Measurements from ENCODE around the gene ZNF322.
"Not testable (repeated sequence)": the region's sequence is repeated elsewhere in the genome, so short reads cannot be mapped to it uniquely, and the experiment has no call there.

The ZNF322 gene, protein sequence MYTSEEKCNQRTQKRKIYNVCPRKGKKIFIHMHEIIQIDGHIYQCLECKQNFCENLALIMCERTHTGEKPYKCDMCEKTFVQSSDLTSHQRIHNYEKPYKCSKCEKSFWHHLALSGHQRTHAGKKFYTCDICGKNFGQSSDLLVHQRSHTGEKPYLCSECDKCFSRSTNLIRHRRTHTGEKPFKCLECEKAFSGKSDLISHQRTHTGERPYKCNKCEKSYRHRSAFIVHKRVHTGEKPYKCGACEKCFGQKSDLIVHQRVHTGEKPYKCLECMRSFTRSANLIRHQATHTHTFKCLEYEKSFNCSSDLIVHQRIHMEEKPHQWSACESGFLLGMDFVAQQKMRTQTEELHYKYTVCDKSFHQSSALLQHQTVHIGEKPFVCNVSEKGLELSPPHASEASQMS

GRCh38 chr6:26659042-26659999 is at the start of gene ZNF322:
Gene ZNF322, minus strand, starts transcription at chr6:26659746. Its CDS starts 21,193 bp downstream, at chr6:26638553.
- peaks cover 32% of the 10 kb centered on the region for H3K79me2 ChIP-seq (ENCODE audit: insufficient read depth, low read length)
- peak within 1 kb of the TSS; percentile 100 for H2AFZ ChIP-seq (ENCODE audit: low read length)
- no peaks in the 10 kb centered on the region for H3K27me3 ChIP-seq (ENCODE audit: insufficient read depth, low read length, poor library complexity, severe bottlenecking)
- no peaks in the 10 kb centered on the region for H3K36me3 ChIP-seq (ENCODE audit: insufficient read depth, low read length)
- peaks cover 21% of the 10 kb centered on the region for H4K20me1 ChIP-seq (ENCODE audit: insufficient read depth, low read length, poor library complexity, severe bottlenecking)
- H3K4me2 ChIP-seq (ENCODE audit: low read depth, low read length, poor library complexity, severe bottlenecking), result peak within 1 kb of the TSS; percentile 89
- H3K9ac ChIP-seq (ENCODE audit: low read depth, low read length, poor library complexity, severe bottlenecking), result peak within 1 kb of the TSS; percentile 75
- H3K4me3 ChIP-seq (ENCODE audit: low read length, poor library complexity, severe bottlenecking), result peak within 1 kb of the TSS; percentile 92
- H3K4me1 ChIP-seq (ENCODE audit: insufficient read depth, low read length, poor library complexity, severe bottlenecking), result peaks cover 36% of the 10 kb centered on the region
- TF ChIP-seq, protein P1, sequence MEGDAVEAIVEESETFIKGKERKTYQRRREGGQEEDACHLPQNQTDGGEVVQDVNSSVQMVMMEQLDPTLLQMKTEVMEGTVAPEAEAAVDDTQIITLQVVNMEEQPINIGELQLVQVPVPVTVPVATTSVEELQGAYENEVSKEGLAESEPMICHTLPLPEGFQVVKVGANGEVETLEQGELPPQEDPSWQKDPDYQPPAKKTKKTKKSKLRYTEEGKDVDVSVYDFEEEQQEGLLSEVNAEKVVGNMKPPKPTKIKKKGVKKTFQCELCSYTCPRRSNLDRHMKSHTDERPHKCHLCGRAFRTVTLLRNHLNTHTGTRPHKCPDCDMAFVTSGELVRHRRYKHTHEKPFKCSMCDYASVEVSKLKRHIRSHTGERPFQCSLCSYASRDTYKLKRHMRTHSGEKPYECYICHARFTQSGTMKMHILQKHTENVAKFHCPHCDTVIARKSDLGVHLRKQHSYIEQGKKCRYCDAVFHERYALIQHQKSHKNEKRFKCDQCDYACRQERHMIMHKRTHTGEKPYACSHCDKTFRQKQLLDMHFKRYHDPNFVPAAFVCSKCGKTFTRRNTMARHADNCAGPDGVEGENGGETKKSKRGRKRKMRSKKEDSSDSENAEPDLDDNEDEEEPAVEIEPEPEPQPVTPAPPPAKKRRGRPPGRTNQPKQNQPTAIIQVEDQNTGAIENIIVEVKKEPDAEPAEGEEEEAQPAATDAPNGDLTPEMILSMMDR (conservative IDR thresholded peaks at IDR 0.05; ENCODE audit: low read length), result no peak
- no peak for TF ChIP-seq EZH2phosphoT487 (IDR thresholded peaks at IDR 0.05; ENCODE audit: borderline replicate concordance)
- H3K9me3 ChIP-seq (ENCODE audit: insufficient read depth, low read depth, low read length), result no peaks in the 10 kb centered on the region
- no peaks in the 10 kb centered on the region for H3F3A ChIP-seq (ENCODE audit: low read depth)
- no peaks in the 10 kb centered on the region for H3K9me2 ChIP-seq (replicated peaks; ENCODE audit: low read depth, low read length)

DNA sequence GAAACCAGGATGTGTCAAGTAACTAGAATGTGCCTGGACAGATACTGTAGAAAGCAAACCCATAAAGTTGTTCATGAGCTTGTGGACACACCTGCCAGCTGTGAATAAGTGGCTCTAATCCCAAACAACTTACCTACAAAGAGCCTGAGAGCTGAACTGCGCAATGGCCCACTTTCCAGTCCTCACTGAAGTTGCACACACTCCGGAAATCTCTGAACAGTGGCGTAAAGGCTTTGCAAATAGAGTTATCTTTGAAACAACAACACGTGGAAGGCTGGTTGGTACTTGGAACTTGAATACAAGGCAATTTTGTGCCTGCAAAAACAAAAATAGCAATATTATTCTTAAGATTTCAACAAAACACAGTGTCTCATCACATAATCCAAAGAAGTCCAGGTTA is 46.2 kb upstream of the ZNF322 start:
- H2AFZ ChIP-seq (ENCODE audit: low read length); H3K4me3 ChIP-seq (ENCODE audit: low read length, poor library complexity, severe bottlenecking); H3K9me3 ChIP-seq (ENCODE audit: insufficient read depth, low read depth, low read length): not testable (repeated sequence)

DNA sequence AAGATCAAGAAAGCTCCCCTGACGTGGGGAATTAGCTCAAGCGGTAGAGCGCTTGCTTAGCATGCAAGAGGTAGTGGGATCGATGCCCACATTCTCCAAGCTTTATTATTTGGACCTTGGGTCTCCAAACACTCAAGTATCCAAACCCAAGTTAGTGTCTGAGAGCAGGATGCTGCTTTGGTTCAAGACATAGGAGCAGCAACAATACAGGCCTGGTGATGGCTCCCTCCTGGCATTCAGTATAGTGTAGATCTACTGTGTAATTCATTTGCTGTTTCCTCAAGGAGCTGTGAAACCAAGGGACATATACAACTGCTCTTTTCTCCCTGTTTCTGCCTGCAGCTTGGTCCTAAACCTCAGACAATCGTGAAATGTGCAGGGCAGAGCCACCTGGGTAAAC is 45.8 kb upstream of the ZNF322 start:
- not testable (repeated sequence) for H3K4me3 ChIP-seq (ENCODE audit: low read length, poor library complexity, severe bottlenecking); H3K4me2 ChIP-seq (ENCODE audit: low read depth, low read length, poor library complexity, severe bottlenecking); H3K4me1 ChIP-seq (ENCODE audit: insufficient read depth, low read length, poor library complexity, severe bottlenecking); H3K9me3 ChIP-seq (ENCODE audit: insufficient read depth, low read depth, low read length); H3K9me2 ChIP-seq (replicated peaks; ENCODE audit: low read depth, low read length); H2AFZ ChIP-seq (ENCODE audit: low read length); H3F3A ChIP-seq (ENCODE audit: low read depth); H4K20me1 ChIP-seq (ENCODE audit: insufficient read depth, low read length, poor library complexity, severe bottlenecking); H3K9ac ChIP-seq (ENCODE audit: low read depth, low read length, poor library complexity, severe bottlenecking); H3K79me2 ChIP-seq (ENCODE audit: insufficient read depth, low read length); H3K36me3 ChIP-seq (ENCODE audit: insufficient read depth, low read length); H3K27me3 ChIP-seq (ENCODE audit: insufficient read depth, low read length, poor library complexity, severe bottlenecking)

More for the DNA sequence above, 46.2 kb upstream of the ZNF322 start:
- H3K36me3 ChIP-seq (ENCODE audit: insufficient read depth, low read length); H3K79me2 ChIP-seq (ENCODE audit: insufficient read depth, low read length); H3K4me1 ChIP-seq (ENCODE audit: insufficient read depth, low read length, poor library complexity, severe bottlenecking); H4K20me1 ChIP-seq (ENCODE audit: insufficient read depth, low read length, poor library complexity, severe bottlenecking); H3K27me3 ChIP-seq (ENCODE audit: insufficient read depth, low read length, poor library complexity, severe bottlenecking); H3K9ac ChIP-seq (ENCODE audit: low read depth, low read length, poor library complexity, severe bottlenecking); H3F3A ChIP-seq (ENCODE audit: low read depth); H3K4me2 ChIP-seq (ENCODE audit: low read depth, low read length, poor library complexity, severe bottlenecking); H3K9me2 ChIP-seq (replicated peaks; ENCODE audit: low read depth, low read length): not testable (repeated sequence)

DNA sequence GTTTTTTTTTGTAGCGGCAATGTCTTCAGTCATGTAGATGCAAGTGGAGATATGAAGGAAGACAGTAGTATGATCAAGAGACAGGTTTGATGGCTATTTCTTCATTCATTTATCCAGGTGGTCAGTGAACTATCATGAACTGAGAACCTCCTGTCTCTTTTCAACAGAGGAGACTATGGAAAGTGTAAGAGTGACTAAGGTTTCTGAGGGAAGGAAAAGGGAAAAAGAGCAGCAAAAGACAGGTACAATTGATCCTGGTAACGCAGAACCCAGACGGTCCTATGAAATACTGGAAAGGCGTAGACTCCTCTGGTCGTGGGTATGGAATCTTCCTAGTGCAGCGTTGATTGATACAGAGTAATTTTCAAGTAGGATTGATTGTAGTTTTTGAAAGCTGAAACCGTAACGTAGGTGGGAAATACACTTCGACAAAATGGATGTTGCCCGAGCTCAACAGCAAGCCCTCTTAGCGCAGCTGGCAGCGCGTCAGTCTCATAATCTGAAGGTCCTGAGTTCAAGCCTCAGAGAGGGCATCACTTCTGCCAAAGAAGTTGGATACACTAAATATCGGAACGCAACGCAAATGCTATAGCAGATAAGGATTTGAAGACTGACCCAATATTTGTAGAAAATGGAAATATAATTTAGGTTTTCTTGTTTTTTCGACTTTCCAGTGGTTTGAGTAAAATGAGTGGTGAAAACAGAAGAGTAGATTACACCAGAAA is 41.6 kb upstream of the ZNF322 start:
- H3K4me2 ChIP-seq (ENCODE audit: low read depth, low read length, poor library complexity, severe bottlenecking); H3K9me2 ChIP-seq (replicated peaks; ENCODE audit: low read depth, low read length); H3K36me3 ChIP-seq (ENCODE audit: insufficient read depth, low read length); H4K20me1 ChIP-seq (ENCODE audit: insufficient read depth, low read length, poor library complexity, severe bottlenecking); H3K4me3 ChIP-seq (ENCODE audit: low read length, poor library complexity, severe bottlenecking); H3K4me1 ChIP-seq (ENCODE audit: insufficient read depth, low read length, poor library complexity, severe bottlenecking); H3K27me3 ChIP-seq (ENCODE audit: insufficient read depth, low read length, poor library complexity, severe bottlenecking); H3K9ac ChIP-seq (ENCODE audit: low read depth, low read length, poor library complexity, severe bottlenecking); H3K79me2 ChIP-seq (ENCODE audit: insufficient read depth, low read length); H3K9me3 ChIP-seq (ENCODE audit: insufficient read depth, low read depth, low read length); H3F3A ChIP-seq (ENCODE audit: low read depth); H2AFZ ChIP-seq (ENCODE audit: low read length): not testable (repeated sequence)

DNA sequence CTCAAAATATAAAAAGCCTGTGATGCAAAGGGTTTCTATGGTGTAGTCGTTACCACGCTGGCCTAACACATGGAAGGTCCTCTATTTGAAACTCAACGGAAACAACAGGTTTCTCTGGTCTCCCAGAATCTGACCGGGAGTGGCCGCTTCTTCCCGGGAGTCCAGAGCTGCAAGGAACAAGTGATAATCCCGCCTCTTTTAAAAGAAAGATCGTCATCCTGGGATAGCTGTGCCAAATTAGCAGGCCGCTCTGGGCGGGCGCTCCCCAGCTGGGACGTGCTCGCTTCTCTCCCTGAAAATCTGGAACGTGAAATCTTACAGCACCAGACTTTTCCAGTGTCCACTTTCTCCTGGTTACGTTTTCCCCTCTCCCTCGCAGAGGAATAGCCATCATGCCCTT is 38.0 kb upstream of the ZNF322 start:
- H3K9me2 ChIP-seq (replicated peaks; ENCODE audit: low read depth, low read length), result not testable (repeated sequence)

DNA sequence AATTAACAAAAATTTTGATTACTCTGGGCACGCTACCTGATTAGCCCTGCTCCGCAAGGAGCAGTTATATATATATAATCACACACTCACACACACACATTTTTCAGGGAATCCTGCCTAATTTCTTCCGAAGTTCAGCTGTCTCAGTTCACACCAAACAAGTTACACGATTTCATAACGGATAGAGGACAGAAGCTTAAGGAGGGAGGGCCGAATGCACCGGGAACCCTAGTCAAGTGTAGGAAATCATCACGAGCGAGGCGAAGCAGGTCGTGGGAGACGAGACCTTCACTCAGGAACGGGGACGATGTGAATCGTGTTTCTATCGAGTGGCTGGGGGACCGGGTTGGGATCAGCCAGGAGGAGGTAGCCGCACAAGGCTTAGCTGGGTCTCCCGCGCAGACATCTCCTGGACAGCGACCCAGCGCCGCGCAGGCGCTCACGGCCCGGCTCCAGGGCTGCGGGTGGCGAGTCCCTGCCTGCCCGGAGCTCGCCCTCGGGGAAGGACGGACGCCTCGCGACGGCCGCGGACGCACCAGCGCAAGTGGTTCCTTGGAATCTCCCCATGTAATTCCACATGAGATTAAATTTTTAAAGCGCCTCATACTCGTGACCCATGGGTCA is 29.9 kb upstream of the ZNF322 start:
- not testable (repeated sequence) for H2AFZ ChIP-seq (ENCODE audit: low read length); H4K20me1 ChIP-seq (ENCODE audit: insufficient read depth, low read length, poor library complexity, severe bottlenecking); H3K9ac ChIP-seq (ENCODE audit: low read depth, low read length, poor library complexity, severe bottlenecking); H3K4me1 ChIP-seq (ENCODE audit: insufficient read depth, low read length, poor library complexity, severe bottlenecking); H3K9me3 ChIP-seq (ENCODE audit: insufficient read depth, low read depth, low read length); H3K4me2 ChIP-seq (ENCODE audit: low read depth, low read length, poor library complexity, severe bottlenecking); H3F3A ChIP-seq (ENCODE audit: low read depth); H3K79me2 ChIP-seq (ENCODE audit: insufficient read depth, low read length); H3K4me3 ChIP-seq (ENCODE audit: low read length, poor library complexity, severe bottlenecking); H3K27me3 ChIP-seq (ENCODE audit: insufficient read depth, low read length, poor library complexity, severe bottlenecking); H3K36me3 ChIP-seq (ENCODE audit: insufficient read depth, low read length); H3K9me2 ChIP-seq (replicated peaks; ENCODE audit: low read depth, low read length)

More for the DNA sequence above, 38.0 kb upstream of the ZNF322 start:
- not testable (repeated sequence) for H3K79me2 ChIP-seq (ENCODE audit: insufficient read depth, low read length); H3K4me2 ChIP-seq (ENCODE audit: low read depth, low read length, poor library complexity, severe bottlenecking); H3K36me3 ChIP-seq (ENCODE audit: insufficient read depth, low read length); H3K9ac ChIP-seq (ENCODE audit: low read depth, low read length, poor library complexity, severe bottlenecking); H3K27me3 ChIP-seq (ENCODE audit: insufficient read depth, low read length, poor library complexity, severe bottlenecking); H2AFZ ChIP-seq (ENCODE audit: low read length); H3K4me1 ChIP-seq (ENCODE audit: insufficient read depth, low read length, poor library complexity, severe bottlenecking); H4K20me1 ChIP-seq (ENCODE audit: insufficient read depth, low read length, poor library complexity, severe bottlenecking); H3K9me3 ChIP-seq (ENCODE audit: insufficient read depth, low read depth, low read length); H3F3A ChIP-seq (ENCODE audit: low read depth); H3K4me3 ChIP-seq (ENCODE audit: low read length, poor library complexity, severe bottlenecking)
